Measurements from ENCODE around the gene HYAL3. TPM values are rescaled to one million over a fixed set of nuclear protein-coding genes. Genes with fewer than 3 reads are reported as not detected.

The HYAL3 gene
- total and polyA plus RNA-seq, 2 experiments from 2014 or later = 2.4 to 7.1 TPM

DNA sequence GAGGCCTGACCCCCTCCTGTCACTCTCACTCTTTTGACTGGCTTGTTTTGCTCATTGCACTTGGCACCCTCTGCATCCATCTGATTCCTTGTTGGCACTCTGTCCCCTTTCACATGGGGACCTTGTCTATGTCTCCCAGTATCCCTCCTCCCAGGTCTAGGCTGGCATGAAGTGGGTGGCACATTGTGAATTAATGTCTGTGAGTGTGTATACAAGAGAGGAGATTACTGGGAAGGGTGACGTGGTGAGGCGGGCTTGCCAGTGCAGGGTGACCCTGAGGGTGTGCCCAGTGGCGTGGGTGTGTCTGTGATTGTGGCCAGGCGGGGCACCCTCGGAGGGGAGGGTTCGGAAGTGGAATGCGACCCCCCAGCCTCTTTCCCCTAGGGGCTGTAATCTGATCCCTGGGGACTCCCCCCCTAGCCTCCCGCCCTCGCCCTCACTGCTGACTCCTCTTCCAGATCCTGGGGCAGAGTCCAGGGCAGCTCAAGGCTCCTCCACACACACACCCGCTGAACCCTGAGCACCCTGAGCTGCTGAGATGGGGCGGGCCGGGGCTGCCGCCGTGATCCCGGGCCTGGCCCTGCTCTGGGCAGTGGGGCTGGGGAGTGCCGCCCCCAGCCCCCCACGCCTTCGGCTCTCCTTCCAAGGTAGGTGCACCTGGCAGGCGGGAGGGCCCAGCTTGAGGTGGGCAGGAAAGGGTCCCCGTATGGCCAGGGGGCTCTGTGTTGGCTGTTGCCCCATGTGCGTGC lies 30.3 kb downstream of the HYAL3 start, which contains the start of gene SEMA3B:
TSS of gene SEMA3B (plus strand) at position 445 of the 749 bp plus-strand sequence. CDS start at position 539, 94 bp downstream.
- Histone ChIP-seq H2AFZ (no peak within 1 kb of the TSS), H3K27me3 (ENCODE audit: insufficient read depth) (peaks cover 10% of the 10 kb centered on the region), H3K36me3 (ENCODE audit: insufficient read depth) (no peaks in the 10 kb centered on the region), H3K4me1 (ENCODE audit: insufficient read depth) (peaks cover 47% of the 10 kb centered on the region), H3K4me3 (no peak within 1 kb of the TSS), H3K9me2 (ENCODE audit: insufficient read depth) (no peaks in the 10 kb centered on the region), H3K79me2 (replicated peaks; ENCODE audit: insufficient read depth) (no peaks in the 10 kb centered on the region), H4K20me1 (replicated peaks; ENCODE audit: insufficient read depth) (no peaks in the 10 kb centered on the region), H3K27ac (ENCODE audit: low read depth) (no peak within 1 kb of the TSS), H3K4me2 (no peak within 1 kb of the TSS), H3F3A (replicated peaks; ENCODE audit: low read depth) (0 out of 2 replicates have a peak, but pooled peaks cover 8% of the 10 kb centered on the region)
- Mint-ChIP-seq H3K9me3 (no peaks in the 10 kb centered on the region), H3K27me3 (ENCODE audit: insufficient read depth, low read depth, poor library complexity) (peaks cover 26% of the 10 kb centered on the region), H3K36me3 (ENCODE audit: low read depth) (no peaks in the 10 kb centered on the region), H3K4me3 (no peak within 1 kb of the TSS; the same call in 2 of the 3 replicates), H3K27ac (peak within 1 kb of the TSS; percentile 52; the same call in 1 of the 2 replicates), H3K4me1 (peaks cover 57% of the 10 kb centered on the region)
- TF ChIP-seq, protein P1, sequence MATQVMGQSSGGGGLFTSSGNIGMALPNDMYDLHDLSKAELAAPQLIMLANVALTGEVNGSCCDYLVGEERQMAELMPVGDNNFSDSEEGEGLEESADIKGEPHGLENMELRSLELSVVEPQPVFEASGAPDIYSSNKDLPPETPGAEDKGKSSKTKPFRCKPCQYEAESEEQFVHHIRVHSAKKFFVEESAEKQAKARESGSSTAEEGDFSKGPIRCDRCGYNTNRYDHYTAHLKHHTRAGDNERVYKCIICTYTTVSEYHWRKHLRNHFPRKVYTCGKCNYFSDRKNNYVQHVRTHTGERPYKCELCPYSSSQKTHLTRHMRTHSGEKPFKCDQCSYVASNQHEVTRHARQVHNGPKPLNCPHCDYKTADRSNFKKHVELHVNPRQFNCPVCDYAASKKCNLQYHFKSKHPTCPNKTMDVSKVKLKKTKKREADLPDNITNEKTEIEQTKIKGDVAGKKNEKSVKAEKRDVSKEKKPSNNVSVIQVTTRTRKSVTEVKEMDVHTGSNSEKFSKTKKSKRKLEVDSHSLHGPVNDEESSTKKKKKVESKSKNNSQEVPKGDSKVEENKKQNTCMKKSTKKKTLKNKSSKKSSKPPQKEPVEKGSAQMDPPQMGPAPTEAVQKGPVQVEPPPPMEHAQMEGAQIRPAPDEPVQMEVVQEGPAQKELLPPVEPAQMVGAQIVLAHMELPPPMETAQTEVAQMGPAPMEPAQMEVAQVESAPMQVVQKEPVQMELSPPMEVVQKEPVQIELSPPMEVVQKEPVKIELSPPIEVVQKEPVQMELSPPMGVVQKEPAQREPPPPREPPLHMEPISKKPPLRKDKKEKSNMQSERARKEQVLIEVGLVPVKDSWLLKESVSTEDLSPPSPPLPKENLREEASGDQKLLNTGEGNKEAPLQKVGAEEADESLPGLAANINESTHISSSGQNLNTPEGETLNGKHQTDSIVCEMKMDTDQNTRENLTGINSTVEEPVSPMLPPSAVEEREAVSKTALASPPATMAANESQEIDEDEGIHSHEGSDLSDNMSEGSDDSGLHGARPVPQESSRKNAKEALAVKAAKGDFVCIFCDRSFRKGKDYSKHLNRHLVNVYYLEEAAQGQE (IDR thresholded peaks at IDR 0.05; ENCODE audit: unreplicated experiment) = no peak
- TF ChIP-seq EZH2 (IDR thresholded peaks at IDR 0.05; ENCODE audit: low read depth, unreplicated experiment) = no peak
- no peak for TF ChIP-seq ZNF114 (CRISPR knock-in tag; IDR thresholded peaks at IDR 0.05)
- no peak for TF ChIP-seq ZNF331 (CRISPR knock-in tag; IDR thresholded peaks at IDR 0.05; ENCODE audit: low read depth)
- no peak for TF ChIP-seq STAT1 (IDR thresholded peaks at IDR 0.05; ENCODE audit: unreplicated experiment)
- TF ChIP-seq, protein P2, sequence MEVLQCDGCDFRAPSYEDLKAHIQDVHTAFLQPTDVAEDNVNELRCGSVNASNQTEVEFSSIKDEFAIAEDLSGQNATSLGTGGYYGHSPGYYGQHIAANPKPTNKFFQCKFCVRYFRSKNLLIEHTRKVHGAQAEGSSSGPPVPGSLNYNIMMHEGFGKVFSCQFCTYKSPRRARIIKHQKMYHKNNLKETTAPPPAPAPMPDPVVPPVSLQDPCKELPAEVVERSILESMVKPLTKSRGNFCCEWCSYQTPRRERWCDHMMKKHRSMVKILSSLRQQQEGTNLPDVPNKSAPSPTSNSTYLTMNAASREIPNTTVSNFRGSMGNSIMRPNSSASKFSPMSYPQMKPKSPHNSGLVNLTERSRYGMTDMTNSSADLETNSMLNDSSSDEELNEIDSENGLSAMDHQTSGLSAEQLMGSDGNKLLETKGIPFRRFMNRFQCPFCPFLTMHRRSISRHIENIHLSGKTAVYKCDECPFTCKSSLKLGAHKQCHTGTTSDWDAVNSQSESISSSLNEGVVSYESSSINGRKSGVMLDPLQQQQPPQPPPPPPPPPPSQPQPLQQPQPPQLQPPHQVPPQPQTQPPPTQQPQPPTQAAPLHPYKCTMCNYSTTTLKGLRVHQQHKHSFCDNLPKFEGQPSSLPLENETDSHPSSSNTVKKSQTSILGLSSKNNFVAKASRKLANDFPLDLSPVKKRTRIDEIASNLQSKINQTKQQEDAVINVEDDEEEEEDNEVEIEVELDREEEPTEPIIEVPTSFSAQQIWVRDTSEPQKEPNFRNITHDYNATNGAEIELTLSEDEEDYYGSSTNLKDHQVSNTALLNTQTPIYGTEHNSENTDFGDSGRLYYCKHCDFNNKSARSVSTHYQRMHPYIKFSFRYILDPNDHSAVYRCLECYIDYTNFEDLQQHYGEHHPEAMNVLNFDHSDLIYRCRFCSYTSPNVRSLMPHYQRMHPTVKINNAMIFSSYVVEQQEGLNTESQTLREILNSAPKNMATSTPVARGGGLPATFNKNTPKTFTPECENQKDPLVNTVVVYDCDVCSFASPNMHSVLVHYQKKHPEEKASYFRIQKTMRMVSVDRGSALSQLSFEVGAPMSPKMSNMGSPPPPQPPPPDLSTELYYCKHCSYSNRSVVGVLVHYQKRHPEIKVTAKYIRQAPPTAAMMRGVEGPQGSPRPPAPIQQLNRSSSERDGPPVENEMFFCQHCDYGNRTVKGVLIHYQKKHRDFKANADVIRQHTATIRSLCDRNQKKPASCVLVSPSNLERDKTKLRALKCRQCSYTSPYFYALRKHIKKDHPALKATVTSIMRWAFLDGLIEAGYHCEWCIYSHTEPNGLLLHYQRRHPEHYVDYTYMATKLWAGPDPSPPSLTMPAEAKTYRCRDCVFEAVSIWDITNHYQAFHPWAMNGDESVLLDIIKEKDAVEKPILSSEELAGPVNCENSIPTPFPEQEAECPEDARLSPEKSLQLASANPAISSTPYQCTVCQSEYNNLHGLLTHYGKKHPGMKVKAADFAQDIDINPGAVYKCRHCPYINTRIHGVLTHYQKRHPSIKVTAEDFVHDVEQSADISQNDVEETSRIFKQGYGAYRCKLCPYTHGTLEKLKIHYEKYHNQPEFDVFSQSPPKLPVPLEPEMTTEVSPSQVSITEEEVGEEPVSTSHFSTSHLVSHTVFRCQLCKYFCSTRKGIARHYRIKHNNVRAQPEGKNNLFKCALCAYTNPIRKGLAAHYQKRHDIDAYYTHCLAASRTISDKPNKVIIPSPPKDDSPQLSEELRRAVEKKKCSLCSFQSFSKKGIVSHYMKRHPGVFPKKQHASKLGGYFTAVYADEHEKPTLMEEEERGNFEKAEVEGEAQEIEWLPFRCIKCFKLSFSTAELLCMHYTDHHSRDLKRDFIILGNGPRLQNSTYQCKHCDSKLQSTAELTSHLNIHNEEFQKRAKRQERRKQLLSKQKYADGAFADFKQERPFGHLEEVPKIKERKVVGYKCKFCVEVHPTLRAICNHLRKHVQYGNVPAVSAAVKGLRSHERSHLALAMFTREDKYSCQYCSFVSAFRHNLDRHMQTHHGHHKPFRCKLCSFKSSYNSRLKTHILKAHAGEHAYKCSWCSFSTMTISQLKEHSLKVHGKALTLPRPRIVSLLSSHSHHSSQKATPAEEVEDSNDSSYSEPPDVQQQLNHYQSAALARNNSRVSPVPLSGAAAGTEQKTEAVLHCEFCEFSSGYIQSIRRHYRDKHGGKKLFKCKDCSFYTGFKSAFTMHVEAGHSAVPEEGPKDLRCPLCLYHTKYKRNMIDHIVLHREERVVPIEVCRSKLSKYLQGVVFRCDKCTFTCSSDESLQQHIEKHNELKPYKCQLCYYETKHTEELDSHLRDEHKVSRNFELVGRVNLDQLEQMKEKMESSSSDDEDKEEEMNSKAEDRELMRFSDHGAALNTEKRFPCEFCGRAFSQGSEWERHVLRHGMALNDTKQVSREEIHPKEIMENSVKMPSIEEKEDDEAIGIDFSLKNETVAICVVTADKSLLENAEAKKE (CRISPR knock-in tag; IDR thresholded peaks at IDR 0.05) = no peak
- TF ChIP-seq, protein P3, sequence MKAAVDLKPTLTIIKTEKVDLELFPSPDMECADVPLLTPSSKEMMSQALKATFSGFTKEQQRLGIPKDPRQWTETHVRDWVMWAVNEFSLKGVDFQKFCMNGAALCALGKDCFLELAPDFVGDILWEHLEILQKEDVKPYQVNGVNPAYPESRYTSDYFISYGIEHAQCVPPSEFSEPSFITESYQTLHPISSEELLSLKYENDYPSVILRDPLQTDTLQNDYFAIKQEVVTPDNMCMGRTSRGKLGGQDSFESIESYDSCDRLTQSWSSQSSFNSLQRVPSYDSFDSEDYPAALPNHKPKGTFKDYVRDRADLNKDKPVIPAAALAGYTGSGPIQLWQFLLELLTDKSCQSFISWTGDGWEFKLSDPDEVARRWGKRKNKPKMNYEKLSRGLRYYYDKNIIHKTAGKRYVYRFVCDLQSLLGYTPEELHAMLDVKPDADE (IDR thresholded peaks at IDR 0.05) = no peak
- no peak for TF ChIP-seq EZH2phosphoT487 (IDR thresholded peaks at IDR 0.05; ENCODE audit: unreplicated experiment)
- TF ChIP-seq POLR2AphosphoS5 (IDR thresholded peaks at IDR 0.05; ENCODE audit: low read depth) = no peak
- TF ChIP-seq JUNB (IDR thresholded peaks at IDR 0.05; ENCODE audit: unreplicated experiment) = no peak
- TF ChIP-seq, protein P4, sequence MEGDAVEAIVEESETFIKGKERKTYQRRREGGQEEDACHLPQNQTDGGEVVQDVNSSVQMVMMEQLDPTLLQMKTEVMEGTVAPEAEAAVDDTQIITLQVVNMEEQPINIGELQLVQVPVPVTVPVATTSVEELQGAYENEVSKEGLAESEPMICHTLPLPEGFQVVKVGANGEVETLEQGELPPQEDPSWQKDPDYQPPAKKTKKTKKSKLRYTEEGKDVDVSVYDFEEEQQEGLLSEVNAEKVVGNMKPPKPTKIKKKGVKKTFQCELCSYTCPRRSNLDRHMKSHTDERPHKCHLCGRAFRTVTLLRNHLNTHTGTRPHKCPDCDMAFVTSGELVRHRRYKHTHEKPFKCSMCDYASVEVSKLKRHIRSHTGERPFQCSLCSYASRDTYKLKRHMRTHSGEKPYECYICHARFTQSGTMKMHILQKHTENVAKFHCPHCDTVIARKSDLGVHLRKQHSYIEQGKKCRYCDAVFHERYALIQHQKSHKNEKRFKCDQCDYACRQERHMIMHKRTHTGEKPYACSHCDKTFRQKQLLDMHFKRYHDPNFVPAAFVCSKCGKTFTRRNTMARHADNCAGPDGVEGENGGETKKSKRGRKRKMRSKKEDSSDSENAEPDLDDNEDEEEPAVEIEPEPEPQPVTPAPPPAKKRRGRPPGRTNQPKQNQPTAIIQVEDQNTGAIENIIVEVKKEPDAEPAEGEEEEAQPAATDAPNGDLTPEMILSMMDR (conservative IDR thresholded peaks at IDR 0.05; ENCODE audit: low read depth in 2 of 2) = no peak
- no peak for TF ChIP-seq NANOG (IDR thresholded peaks at IDR 0.05; ENCODE audit: borderline replicate concordance)
- TF ChIP-seq CREB1 (CRISPR knock-in tag; IDR thresholded peaks at IDR 0.05; ENCODE audit: low read depth) = no peak
- ATAC-seq (peak; percentile 1; the same call in 1 of the 3 replicates), DNase-seq (ENCODE audit: low spot score) (no peak)

All from GM23338 (cell line).